ENCODE results near the gene CEACAM7.
A peak's percentile ranks its signal among the peaks of the same experiment; 100 is the strongest.
"Not testable (repeated sequence)": the region's sequence is repeated elsewhere in the genome, so short reads cannot be mapped to it uniquely, and the experiment has no call there.

The CEACAM7 gene

DNA sequence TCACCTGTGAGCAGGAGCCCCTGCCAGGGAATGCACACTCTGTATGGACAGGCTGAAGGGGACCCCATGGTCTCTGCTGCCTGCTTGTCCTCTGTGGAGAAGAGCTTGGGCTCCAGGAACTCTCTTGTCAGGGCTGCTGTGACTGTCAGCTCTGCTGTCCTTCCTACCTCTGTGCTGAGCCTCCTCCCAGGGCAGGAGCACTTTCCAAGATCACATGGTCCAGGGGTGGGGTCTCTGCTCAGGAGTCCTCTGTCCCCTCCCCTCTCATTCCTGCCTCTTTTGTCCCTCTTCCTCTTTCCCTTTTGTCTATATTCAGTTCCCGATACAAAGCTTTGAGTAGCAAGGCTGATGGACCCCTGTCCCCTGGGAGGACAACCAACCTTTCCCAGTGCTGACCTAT is at the start of gene CEACAM7:
TSS of gene CEACAM7 (minus strand) at position 173 of the 400 bp plus-strand sequence. CDS start at position 68, 105 bp downstream.
- no peak for DNase-seq

DNA sequence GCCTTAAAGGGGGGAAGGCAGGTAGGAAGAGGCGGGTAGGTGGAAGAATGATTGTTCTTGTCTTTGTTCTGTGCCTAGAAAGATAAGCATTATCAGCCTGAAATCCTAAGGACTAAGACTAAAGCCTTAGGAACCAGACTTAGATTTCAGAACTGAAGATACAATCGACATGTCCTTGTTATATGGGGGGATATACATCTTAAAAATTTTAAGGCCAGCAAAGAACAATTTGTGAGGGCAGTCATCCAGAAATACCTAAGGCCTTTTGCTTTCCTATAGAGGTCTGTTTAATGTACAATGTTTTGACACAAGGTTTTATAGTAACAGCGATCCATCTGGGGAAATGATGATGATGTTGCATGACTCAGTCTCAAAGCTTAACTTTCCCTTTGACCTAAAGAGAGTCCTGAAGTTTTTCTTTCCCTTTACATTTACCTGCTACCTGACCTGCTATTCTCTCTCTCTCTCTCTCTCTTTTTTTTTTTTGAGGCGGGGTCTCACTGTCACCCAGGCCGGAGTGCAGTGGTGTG is 47.1 kb upstream of the CEACAM7 start:
- no peak for DNase-seq

DNA sequence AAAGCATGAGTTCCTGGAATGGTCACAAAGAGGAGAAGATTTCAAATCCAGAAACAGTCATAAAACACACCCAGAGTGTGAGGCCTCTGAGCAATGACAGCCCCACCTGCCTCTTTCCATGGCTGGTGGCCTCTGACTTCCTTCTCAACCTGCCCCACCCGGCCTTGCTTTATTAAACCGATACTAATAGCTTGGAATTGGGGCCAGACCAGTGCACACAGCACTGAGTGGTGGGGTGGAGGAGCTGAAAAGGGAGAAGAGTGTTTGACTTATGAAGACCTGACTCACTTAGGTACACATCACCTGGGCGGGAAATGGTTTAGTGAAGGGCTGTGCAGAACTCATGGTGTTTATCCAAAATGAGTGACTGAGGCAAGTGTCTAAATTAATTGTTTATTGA is 46.5 kb upstream of the CEACAM7 start:
- no peak for DNase-seq

DNA sequence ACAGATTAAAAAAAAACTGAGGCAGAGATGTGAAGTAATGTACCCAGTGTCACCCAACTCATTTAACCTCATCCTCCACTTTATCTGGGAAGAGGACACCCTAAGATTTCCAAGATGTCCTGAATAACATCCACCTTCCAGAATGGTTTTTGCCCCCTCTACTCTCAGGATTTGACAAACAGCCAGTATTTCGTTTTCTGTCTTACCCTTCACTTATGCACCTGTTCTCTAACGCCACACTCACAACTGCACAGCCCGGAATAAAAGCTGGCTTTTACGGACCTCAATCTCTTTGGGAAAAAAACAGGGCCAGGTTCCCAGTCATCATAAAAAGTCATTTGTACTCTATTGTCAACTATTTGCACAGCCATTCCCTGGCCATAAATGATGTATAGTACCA is 46.1 kb upstream of the CEACAM7 start:
- DNase-seq = no peak

DNA sequence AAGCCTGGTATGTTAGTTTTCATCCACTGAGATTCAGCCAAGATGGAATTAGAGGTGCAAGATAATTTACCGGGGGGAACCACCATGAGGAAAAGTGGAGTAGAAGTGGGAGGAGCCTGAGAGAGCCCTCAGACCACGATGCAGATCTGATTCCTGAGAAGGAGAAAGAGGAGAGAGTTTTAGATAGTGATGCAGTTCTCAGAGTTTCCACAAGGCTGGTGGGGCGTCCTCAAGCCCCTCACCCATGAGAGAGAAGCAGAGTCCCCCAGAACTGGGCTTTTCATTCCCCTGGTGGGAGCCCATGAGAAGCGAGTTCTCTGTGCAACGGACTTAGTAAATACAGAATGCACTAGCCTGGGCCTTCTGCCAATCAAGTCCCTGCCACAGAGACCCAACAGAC is 38.4 kb upstream of the CEACAM7 start:
- DNase-seq = no peak

DNA sequence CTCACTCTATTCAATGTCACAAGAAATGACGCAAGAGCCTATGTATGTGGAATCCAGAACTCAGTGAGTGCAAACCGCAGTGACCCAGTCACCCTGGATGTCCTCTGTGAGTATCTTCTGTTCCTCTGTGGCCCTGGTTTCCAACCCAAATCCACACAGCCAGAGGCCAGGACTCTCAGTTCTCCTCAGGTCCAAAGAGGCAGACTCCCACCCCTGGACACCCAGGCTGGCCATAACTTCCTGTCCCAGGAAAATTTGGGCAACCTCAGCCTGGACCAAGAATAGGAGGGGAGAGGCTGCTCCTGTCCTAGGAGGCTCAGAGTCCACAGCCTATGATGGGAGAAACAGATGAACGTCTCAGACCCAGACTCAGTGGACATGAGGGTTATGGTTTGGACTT is 32.0 kb upstream of the CEACAM7 start:
- DNase-seq = no peak

DNA sequence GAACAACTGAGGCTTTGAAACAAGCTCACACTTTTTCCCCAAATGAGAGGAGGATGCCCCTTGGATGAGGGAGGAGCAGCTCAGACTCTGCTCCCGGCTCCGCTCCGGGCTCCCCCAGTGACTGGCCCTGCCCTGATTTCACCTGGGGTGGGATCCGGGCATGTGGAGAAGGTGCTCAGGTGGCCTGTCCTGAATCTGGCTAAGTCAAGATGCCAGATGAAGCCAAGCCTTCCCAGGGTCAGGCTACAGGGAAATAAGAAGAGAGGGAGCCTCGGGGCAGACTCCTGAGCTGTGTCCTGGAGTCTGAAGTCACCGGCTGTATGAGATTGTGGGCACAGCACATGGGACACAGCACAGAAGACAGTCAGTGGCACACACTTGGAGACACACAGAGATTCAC is 30.7 kb upstream of the CEACAM7 start:
- no peak for DNase-seq

DNA sequence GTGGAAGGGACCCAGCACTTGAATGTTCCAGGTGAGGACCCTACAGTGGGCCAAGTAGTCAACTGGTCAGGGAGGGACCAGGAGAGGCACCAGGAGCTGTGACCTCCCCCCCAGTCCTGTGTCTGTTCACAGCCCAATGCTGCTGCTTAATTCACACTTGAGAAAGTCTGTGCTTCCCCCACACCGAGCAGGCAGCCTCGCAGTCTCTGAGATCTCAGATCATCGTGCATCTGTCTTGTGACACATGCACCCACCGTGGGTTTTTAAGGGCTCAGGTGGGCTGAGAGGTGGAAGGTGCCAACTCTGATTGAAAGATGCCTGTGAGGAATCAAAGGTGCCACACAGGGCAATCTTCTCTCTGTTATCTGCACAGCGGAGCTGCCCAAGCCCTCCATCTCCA is 26.5 kb upstream of the CEACAM7 start:
- no peak for DNase-seq

DNA sequence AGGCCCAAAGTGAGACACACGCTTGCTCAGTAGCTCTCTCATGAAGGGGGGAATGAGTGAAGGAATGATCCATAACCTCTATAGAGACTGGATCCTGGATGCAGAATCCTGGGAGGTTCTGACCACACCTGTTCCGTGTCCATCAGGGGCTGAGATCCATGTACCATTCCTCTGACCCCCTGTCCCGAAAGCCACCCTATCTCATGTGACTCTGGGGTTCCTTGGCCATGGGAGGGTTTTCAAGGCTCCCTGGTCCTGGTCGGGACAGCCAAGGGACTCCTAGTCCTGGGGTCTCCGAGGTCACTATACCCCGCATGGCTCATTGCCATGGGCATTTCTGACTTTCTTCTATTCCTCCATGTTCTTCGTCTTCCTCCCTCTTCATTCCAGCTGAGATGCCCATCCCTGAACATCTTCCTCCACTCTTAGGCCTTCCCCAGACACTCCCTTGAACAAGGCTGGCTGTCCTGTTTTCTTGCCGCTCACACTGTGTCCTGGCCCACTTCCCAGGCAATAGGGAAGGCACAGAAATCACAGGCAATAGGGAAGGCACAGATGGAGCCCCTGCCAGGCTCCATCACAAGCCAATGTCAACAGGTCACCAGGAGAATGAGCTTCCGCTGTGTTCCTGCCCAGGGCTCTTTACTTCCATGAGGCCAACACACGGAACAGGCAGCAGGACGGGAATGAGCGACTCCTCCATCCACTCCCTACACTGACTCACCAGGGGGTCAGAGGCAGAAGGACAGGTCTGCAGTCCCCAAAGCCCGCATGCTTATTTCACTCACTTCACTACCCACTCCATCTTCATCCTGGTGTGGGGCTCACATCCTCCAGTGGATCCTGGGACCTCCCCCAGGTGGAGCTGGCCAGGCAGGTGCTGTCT is 23.5 kb upstream of the CEACAM7 start:
- no peak for DNase-seq

DNA sequence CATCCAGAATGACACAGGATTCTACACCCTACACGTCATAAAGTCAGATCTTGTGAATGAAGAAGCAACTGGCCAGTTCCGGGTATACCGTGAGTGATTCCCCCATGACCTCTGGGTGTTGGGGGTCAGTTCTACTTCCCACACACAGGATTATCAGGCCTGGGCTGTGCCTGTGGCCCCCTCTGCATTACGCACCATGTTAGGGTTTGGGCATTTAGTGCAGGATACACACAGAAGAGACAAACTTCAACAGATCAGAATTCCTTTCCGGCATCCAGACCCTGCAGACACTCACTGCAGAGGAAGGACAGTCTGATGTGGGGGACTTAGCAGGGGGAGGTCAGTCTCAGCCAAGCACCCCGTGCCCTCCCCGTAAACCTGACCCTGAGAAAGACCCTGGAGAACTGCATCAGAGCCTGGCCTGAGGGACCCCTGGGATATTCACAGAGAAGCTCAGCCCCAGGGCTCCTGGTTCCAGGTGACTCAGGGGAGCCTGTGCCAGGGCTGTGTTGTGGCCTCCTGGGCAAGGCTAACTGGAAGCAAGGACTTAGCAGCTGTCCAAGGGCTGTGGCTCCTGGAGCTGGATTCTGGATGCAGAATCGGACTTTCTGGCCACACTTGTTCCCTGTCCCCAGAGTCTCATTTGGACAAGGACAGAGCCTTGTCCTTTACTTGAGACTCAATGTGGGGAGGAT is 22.0 kb upstream of the CEACAM7 start:
- no peak for DNase-seq

DNA sequence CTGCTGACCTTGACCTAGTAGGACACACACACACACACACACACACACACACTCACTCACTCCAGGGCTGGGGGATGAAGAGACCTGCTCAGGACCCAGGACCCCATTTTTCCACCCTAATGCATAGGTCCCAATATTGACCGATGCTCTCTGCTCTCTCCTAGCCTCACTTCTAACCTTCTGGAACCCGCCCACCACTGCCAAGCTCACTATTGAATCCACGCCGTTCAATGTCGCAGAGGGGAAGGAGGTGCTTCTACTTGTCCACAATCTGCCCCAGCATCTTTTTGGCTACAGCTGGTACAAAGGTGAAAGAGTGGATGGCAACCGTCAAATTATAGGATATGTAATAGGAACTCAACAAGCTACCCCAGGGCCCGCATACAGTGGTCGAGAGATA is 21.4 kb upstream of the CEACAM7 start:
- not testable (repeated sequence) for DNase-seq

DNA sequence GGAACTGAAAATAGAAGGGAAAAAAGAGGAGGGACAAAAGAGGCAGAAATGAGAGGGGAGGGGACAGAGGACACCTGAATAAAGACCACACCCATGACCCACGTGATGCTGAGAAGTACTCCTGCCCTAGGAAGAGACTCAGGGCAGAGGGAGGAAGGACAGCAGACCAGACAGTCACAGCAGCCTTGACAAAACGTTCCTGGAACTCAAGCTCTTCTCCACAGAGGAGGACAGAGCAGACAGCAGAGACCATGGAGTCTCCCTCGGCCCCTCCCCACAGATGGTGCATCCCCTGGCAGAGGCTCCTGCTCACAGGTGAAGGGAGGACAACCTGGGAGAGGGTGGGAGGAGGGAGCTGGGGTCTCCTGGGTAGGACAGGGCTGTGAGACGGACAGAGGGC is 20.4 kb upstream of the CEACAM7 start, which contains the start of gene CEACAM5:
TSS of gene CEACAM5 (plus strand) at position 146 of the 400 bp plus-strand sequence. CDS start at position 252, 106 bp downstream.
- DNase-seq = no peak

DNA sequence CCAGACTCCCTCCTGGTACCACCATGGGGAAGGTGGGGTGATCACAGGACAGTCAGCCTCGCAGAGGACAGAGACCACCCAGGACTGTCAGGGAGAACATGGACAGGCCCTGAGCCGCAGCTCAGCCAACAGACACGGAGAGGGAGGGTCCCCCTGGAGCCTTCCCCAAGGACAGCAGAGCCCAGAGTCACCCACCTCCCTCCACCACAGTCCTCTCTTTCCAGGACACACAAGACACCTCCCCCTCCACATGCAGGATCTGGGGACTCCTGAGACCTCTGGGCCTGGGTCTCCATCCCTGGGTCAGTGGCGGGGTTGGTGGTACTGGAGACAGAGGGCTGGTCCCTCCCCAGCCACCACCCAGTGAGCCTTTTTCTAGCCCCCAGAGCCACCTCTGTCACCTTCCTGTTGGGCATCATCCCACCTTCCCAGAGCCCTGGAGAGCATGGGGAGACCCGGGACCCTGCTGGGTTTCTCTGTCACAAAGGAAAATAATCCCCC is 19.9 kb upstream of the CEACAM7 start:
- no peak for DNase-seq

DNA sequence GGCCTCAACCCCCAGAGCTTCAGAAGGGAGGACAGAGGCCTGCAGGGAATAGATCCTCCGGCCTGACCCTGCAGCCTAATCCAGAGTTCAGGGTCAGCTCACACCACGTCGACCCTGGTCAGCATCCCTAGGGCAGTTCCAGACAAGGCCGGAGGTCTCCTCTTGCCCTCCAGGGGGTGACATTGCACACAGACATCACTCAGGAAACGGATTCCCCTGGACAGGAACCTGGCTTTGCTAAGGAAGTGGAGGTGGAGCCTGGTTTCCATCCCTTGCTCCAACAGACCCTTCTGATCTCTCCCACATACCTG is 19.4 kb upstream of the CEACAM7 start:
- no peak for DNase-seq

DNA sequence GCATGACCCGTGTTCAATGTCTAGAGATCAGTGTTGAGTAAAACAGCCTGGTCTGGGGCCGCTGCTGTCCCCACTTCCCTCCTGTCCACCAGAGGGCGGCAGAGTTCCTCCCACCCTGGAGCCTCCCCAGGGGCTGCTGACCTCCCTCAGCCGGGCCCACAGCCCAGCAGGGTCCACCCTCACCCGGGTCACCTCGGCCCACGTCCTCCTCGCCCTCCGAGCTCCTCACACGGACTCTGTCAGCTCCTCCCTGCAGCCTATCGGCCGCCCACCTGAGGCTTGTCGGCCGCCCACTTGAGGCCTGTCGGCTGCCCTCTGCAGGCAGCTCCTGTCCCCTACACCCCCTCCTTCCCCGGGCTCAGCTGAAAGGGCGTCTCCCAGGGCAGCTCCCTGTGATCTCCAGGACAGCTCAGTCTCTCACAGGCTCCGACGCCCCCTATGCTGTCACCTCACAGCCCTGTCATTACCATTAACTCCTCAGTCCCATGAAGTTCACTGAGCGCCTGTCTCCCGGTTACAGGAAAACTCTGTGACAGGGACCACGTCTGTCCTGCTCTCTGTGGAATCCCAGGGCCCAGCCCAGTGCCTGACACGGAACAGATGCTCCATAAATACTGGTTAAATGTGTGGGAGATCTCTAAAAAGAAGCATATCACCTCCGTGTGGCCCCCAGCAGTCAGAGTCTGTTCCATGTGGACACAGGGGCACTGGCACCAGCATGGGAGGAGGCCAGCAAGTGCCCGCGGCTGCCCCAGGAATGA is 18.9 kb upstream of the CEACAM7 start:
- peak; percentile 37 to 78 for DNase-seq

DNA sequence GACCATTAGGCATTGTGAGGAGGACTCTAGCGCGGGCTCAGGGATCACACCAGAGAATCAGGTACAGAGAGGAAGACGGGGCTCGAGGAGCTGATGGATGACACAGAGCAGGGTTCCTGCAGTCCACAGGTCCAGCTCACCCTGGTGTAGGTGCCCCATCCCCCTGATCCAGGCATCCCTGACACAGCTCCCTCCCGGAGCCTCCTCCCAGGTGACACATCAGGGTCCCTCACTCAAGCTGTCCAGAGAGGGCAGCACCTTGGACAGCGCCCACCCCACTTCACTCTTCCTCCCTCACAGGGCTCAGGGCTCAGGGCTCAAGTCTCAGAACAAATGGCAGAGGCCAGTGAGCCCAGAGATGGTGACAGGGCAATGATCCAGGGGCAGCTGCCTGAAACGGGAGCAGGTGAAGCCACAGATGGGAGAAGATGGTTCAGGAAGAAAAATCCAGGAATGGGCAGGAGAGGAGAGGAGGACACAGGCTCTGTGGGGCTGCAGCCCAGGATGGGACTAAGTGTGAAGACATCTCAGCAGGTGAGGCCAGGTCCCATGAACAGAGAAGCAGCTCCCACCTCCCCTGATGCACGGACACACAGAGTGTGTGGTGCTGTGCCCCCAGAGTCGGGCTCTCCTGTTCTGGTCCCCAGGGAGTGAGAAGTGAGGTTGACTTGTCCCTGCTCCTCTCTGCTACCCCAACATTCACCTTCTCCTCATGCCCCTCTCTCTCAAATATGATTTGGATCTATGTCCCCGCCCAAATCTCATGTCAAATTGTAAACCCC is 17.5 kb upstream of the CEACAM7 start:
- no peak for DNase-seq

DNA sequence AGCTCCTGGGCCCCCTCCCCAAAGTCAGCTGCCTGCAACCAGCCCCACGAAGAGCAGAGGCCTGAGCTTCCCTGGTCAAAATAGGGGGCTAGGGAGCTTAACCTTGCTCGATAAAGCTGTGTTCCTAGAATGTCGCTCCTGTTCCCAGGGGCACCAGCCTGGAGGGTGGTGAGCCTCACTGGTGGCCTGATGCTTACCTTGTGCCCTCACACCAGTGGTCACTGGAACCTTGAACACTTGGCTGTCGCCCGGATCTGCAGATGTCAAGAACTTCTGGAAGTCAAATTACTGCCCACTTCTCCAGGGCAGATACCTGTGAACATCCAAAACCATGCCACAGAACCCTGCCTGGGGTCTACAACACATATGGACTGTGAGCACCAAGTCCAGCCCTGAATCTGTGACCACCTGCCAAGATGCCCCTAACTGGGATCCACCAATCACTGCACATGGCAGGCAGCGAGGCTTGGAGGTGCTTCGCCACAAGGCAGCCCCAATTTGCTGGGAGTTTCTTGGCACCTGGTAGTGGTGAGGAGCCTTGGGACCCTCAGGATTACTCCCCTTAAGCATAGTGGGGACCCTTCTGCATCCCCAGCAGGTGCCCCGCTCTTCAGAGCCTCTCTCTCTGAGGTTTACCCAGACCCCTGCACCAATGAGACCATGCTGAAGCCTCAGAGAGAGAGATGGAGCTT is 15.7 kb upstream of the CEACAM7 start:
- no peak for DNase-seq

DNA sequence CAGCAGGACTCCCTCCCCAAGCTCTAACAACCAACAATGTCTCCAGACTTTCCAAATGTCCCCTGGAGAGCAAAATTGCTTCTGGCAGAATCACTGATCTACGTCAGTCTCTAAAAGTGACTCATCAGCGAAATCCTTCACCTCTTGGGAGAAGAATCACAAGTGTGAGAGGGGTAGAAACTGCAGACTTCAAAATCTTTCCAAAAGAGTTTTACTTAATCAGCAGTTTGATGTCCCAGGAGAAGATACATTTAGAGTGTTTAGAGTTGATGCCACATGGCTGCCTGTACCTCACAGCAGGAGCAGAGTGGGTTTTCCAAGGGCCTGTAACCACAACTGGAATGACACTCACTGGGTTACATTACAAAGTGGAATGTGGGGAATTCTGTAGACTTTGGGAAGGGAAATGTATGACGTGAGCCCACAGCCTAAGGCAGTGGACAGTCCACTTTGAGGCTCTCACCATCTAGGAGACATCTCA is 14.1 kb upstream of the CEACAM7 start:
- DNase-seq = no peak

DNA sequence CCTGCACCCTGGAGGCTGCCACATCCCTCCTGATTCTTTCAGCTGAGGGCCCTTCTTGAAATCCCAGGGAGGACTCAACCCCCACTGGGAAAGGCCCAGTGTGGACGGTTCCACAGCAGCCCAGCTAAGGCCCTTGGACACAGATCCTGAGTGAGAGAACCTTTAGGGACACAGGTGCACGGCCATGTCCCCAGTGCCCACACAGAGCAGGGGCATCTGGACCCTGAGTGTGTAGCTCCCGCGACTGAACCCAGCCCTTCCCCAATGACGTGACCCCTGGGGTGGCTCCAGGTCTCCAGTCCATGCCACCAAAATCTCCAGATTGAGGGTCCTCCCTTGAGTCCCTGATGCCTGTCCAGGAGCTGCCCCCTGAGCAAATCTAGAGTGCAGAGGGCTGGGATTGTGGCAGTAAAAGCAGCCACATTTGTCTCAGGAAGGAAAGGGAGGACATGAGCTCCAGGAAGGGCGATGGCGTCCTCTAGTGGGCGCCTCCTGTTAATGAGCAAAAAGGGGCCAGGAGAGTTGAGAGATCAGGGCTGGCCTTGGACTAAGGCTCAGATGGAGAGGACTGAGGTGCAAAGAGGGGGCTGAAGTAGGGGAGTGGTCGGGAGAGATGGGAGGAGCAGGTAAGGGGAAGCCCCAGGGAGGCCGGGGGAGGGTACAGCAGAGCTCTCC is 13.5 kb upstream of the CEACAM7 start:
- peak in 1 of 2 experiments; percentile 33 for DNase-seq

DNA sequence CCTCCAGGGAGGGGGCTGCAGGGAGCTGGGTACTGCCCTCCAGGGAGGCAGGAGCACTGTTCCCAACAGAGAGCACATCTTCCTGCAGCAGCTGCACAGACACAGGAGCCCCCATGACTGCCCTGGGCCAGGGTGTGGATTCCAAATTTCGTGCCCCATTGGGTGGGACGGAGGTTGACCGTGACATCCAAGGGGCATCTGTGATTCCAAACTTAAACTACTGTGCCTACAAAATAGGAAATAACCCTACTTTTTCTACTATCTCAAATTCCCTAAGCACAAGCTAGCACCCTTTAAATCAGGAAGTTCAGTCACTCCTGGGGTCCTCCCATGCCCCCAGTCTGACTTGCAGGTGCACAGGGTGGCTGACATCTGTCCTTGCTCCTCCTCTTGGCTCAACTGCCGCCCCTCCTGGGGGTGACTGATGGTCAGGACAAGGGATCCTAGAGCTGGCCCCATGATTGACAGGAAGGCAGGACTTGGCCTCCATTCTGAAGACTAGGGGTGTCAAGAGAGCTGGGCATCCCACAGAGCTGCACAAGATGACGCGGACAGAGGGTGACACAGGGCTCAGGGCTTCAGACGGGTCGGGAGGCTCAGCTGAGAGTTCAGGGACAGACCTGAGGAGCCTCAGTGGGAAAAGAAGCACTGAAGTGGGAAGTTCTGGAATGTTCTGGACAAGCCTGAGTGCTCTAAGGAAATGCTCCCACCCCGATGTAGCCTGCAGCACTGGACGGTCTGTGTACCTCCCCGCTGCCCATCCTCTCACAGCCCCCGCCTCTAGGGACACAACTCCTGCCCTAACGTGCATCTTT is 12.5 kb upstream of the CEACAM7 start:
- DNase-seq = no peak
